Bone marrow (tissue), 2 donors: ENCODE data around the gene SFXN5.

ENCODE experiments used
- DNase-seq, 2 donors: peaks; one replicate each; lab custom pipeline; 2025; lab: John Stamatoyannopoulos, UW

Gene SFXN5

GRCh38 chr2:72897785-72898584 is 173.5 kb downstream of the SFXN5 start:
- DNase-seq = no peak

GRCh38 chr2:72896446-72896845 is 175.1 kb downstream of the SFXN5 start:
- DNase-seq = no peak

- no peak for DNase-seq
Observed at GRCh38 chr2:72895759-72896281, 175.7 kb downstream of the SFXN5 start.

DNA sequence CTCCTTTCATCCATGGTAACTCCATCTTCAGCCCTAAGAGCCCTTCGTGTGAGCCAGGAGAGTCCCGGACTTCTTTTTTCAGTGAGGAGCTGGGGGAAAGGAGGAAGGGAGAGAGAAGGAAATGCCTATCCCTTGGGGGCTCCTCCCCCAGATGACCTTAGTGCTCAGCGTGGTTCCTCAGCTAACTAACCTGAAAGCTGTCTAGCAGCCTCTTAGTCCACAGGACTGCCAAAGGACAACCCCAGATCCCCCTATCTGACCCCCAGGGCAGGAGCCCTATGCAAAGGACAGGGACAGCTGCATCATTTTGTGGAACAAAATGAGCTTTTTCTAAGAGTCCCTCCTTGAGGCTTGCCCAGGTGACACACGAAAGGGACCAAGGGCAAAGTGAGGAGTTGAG is 176.4 kb downstream of the SFXN5 start:
- no peak for DNase-seq

GRCh38 chr2:72894514-72894913 is 177.0 kb downstream of the SFXN5 start:
- no peak for DNase-seq

GRCh38 chr2:72893594-72894319 is 177.8 kb downstream of the SFXN5 start:
- no peak for DNase-seq

- DNase-seq = peak in 1 of 2 donors; percentile 27
Observed at GRCh38 chr2:72892506-72893173, 178.9 kb downstream of the SFXN5 start.
